ENCODE measurements around the gene CPSF7.

Gene CPSF7

GRCh38 chr11:61460986-61461385, 31.2 kb upstream of the CPSF7 start:
- no peaks in the 10 kb centered on the region for H3K36me3 ChIP-seq
- TF ChIP-seq, protein P1, sequence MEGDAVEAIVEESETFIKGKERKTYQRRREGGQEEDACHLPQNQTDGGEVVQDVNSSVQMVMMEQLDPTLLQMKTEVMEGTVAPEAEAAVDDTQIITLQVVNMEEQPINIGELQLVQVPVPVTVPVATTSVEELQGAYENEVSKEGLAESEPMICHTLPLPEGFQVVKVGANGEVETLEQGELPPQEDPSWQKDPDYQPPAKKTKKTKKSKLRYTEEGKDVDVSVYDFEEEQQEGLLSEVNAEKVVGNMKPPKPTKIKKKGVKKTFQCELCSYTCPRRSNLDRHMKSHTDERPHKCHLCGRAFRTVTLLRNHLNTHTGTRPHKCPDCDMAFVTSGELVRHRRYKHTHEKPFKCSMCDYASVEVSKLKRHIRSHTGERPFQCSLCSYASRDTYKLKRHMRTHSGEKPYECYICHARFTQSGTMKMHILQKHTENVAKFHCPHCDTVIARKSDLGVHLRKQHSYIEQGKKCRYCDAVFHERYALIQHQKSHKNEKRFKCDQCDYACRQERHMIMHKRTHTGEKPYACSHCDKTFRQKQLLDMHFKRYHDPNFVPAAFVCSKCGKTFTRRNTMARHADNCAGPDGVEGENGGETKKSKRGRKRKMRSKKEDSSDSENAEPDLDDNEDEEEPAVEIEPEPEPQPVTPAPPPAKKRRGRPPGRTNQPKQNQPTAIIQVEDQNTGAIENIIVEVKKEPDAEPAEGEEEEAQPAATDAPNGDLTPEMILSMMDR (IDR thresholded peaks at IDR 0.05; ENCODE audit: low read depth, low read length): 0 out of 2 replicates have a peak, but pooled peaks have one; percentile 1
- H3K9me3 ChIP-seq: no peaks in the 10 kb centered on the region
- H3K4me3 ChIP-seq (ENCODE audit: low read depth, low read length): no peak overlapping the region
- DNase-seq: no peak
- H3K27me3 ChIP-seq: no peaks in the 10 kb centered on the region
- H3K4me1 ChIP-seq: no peaks in the 10 kb centered on the region

GRCh38 chr11:61460474-61460881, 30.7 kb upstream of the CPSF7 start:
- no peaks in the 10 kb centered on the region for H3K27me3 ChIP-seq
- DNase-seq: no peak
- no peaks in the 10 kb centered on the region for H3K4me1 ChIP-seq
- H3K4me3 ChIP-seq (ENCODE audit: low read depth, low read length): no peak overlapping the region
- no peaks in the 10 kb centered on the region for H3K9me3 ChIP-seq
- H3K36me3 ChIP-seq: no peaks in the 10 kb centered on the region
- TF ChIP-seq, protein P1 (IDR thresholded peaks at IDR 0.05; ENCODE audit: low read depth, low read length): no peak

- Histone ChIP-seq H3K9me3 (no peaks in the 10 kb centered on the region), H3K36me3 (no peaks in the 10 kb centered on the region), H3K4me1 (0 out of 2 replicates have a peak, but pooled peaks cover 3% of the 10 kb centered on the region), H3K4me3 (ENCODE audit: low read depth, low read length) (no peak overlapping the region), H3K27me3 (no peaks in the 10 kb centered on the region)
- TF ChIP-seq, protein P1 (IDR thresholded peaks at IDR 0.05; ENCODE audit: low read depth, low read length): no peak
- DNase-seq: peak; percentile 60
Measured at GRCh38 chr11:61454520-61454919, 24.7 kb upstream of the CPSF7 start.

DNA sequence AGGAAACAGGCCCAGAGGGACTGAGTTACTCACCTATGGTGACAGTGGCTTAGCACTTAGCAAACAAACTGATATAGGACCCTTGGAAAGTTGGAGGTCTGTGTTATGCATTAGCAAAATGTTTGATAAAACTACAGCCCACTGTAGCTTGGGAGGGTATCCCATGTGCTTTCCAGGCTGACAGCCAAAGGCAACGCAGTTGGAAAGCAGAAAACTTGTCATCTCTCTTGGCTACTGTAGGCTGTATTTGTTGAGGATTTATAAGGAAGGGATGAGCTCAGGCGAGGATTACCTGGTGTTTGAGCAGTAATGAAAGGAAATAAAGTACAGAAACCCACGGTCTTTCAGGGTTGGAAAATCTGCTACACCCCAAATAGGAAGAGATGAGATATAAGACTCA, 23.9 kb upstream of the CPSF7 start:
- no peak for DNase-seq

GRCh38 chr11:61452825-61453224, 23.1 kb upstream of the CPSF7 start:
- Histone ChIP-seq H3K4me1 (0 out of 2 replicates have a peak, but pooled peaks cover 3% of the 10 kb centered on the region), H3K9me3 (no peaks in the 10 kb centered on the region), H3K27me3 (no peaks in the 10 kb centered on the region), H3K4me3 (ENCODE audit: low read depth, low read length) (no peak overlapping the region), H3K36me3 (peaks cover 4% of the 10 kb centered on the region)
- TF ChIP-seq, protein P1 (IDR thresholded peaks at IDR 0.05; ENCODE audit: low read depth, low read length): no peak
- DNase-seq: no peak

More for the DNA sequence above, 23.9 kb upstream of the CPSF7 start:
- Histone ChIP-seq H3K4me3 (ENCODE audit: low read depth, low read length) (no peak overlapping the region), H3K27me3 (no peaks in the 10 kb centered on the region), H3K4me1 (0 out of 2 replicates have a peak, but pooled peaks cover 3% of the 10 kb centered on the region), H3K9me3 (no peaks in the 10 kb centered on the region), H3K36me3 (no peaks in the 10 kb centered on the region; the same call in 1 of the 2 replicates)
- TF ChIP-seq, protein P1 (IDR thresholded peaks at IDR 0.05; ENCODE audit: low read depth, low read length): no peak

DNA sequence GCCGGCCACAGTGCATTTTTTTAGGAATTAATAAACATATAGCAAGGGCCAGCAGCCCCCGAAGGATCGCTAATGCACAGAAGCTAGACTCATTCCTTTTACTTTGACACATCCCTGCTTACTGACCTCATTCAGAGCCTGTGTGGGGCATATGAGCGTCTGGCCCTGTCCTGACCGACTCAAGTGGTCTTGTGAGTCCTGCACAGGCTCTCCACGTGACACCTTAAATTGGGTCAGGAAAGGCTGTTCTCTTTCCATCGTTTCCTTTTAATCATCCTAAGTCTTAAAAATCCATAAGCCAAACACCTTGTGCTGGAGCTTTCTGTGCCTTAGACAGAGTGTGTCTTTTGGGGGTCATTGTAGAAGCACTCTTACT, 18.8 kb upstream of the CPSF7 start:
- Histone ChIP-seq H3K4me1 (no peaks in the 10 kb centered on the region; the same call in 1 of the 2 replicates), H3K36me3 (peaks cover 19% of the 10 kb centered on the region), H3K27me3 (no peaks in the 10 kb centered on the region), H3K4me3 (ENCODE audit: low read depth, low read length) (no peak overlapping the region), H3K9me3 (no peaks in the 10 kb centered on the region)
- TF ChIP-seq, protein P1 (IDR thresholded peaks at IDR 0.05; ENCODE audit: low read depth, low read length): no peak
- DNase-seq: no peak

Data from BE2C (cell line).